PC-9 (cell line): Measurements from ENCODE around the gene DUSP10. TPM values are rescaled to one million over a fixed set of nuclear protein-coding genes. Genes with fewer than 3 reads are reported as not detected.

ENCODE experiments used
- BruUV-seq: library from RNA; stranded (reverse); fragments of 400-500 nt; replicated peaks from 2 replicates; lab custom pipeline; 2021; lab: Mats Ljungman, UMichigan
- CTCF ChIA-PET: fragments of 300-600 bp; sonication (Branson Sonifier 250); formaldehyde crosslinking; loops from one replicate; lab custom pipeline; 2022; ENCODE audit warnings: antibody characterized with exemption; lab: Charles Lee
- POLR2A ChIA-PET: fragments of 300-600 bp; sonication (Branson Sonifier 250); formaldehyde crosslinking; loops from one replicate; lab custom pipeline; 2022; ENCODE audit warnings: antibody characterized with exemption; ENCODE audit not compliant: unreplicated experiment; lab: Charles Lee
- DNase-seq, 2 experiments: peaks; one replicate each; pipeline versions ENCODE4 v3.0.0 to v3.0.0-alpha.2; 2015 to 2022; ENCODE audit warnings: mixed read lengths in 1 of 2
- H2AFZ ChIP-seq: fragments of 200-600 bp; sonication (generic); 2 replicates; pipeline ENCODE4 v1.8.1; 2017; ENCODE audit warnings: antibody characterized with exemption
- H3F3A ChIP-seq: fragments of 200-600 bp; sonication (generic); 2 replicates; pipeline ENCODE4 v1.8.1; 2017; ENCODE audit warnings: antibody characterized with exemption, mild to moderate bottlenecking, low read depth; ENCODE audit not compliant: insufficient read depth
- H3K27ac ChIP-seq: fragments of 200-600 bp; sonication (generic); 2 replicates; pipeline ENCODE4 v1.6.1; 2016; ENCODE audit warnings: mixed run types
- H3K27me3 ChIP-seq: fragments of 200-600 bp; sonication (generic); 2 replicates; pipeline ENCODE4 v1.6.1; 2016; ENCODE audit warnings: low read depth, mixed run types; ENCODE audit not compliant: insufficient read depth
- H3K36me3 ChIP-seq: fragments of 200-600 bp; sonication (generic); 2 replicates; pipeline ENCODE4 v1.6.1; 2016; ENCODE audit warnings: low read depth, mixed run types
- H3K4me1 ChIP-seq: fragments of 200-600 bp; sonication (generic); replicated peaks from 2 replicates; pipeline ENCODE4 v1.6.1; 2016; ENCODE audit warnings: mixed run types; ENCODE audit not compliant: insufficient read depth
- H3K4me2 ChIP-seq: fragments of 200-600 bp; sonication (generic); 2 replicates; pipeline ENCODE4 v1.6.1; 2017; ENCODE audit warnings: mixed run types
- H3K4me3 ChIP-seq: fragments of 200-600 bp; sonication (generic); 2 replicates; pipeline ENCODE4 v1.6.1; 2016; ENCODE audit warnings: mixed run types
- H3K79me2 ChIP-seq: fragments of 200-600 bp; sonication (generic); 2 replicates; pipeline ENCODE4 v1.6.1; 2017; ENCODE audit warnings: low read depth, mixed run types
- H3K9me2 ChIP-seq: fragments of 200-600 bp; sonication (generic); 2 replicates; pipeline ENCODE4 v1.8.1; 2017; ENCODE audit warnings: mild to moderate bottlenecking; ENCODE audit not compliant: insufficient read depth
- H3K9me3 ChIP-seq: fragments of 200-600 bp; sonication (generic); 2 replicates; pipeline ENCODE4 v1.8.1; 2016; ENCODE audit warnings: low read depth; ENCODE audit not compliant: insufficient read depth
- H4K20me1 ChIP-seq: fragments of 200-600 bp; sonication (generic); 2 replicates; pipeline ENCODE4 v1.8.1; 2017; ENCODE audit not compliant: insufficient read depth
- EZH2 ChIP-seq: fragments of 200-600 bp; sonication (generic); IDR thresholded peaks from 2 replicates; pipeline ENCODE4 v1.8.0; 2017; ENCODE audit warnings: antibody characterized with exemption, low read depth
- intact Hi-C: fragments of 100-400 bp; cut with micrococcal nuclease; formaldehyde crosslinking; loops from one replicate; pipeline ENCODE4 v1.10.0; 2022; ENCODE audit not compliant: unreplicated experiment
- total RNA-seq: library from RNA; stranded (reverse); gene quantifications from 2 replicates; pipeline ENCODE4 v1.2.3, GENCODE V29; 2021
- TF ChIP-seq, protein P1 (sequence below): fragments of 200-600 bp; sonication (generic); conservative IDR thresholded peaks from 2 replicates; pipeline ENCODE4 v1.6.1; 2017; ENCODE audit warnings: mixed run types, antibody characterized with exemption, mild to moderate bottlenecking, moderate library complexity

DUSP10 gene
- total RNA-seq, 1 experiment from 2014 or later: 7.0 TPM

- BruUV-seq: no TSS peak
Observed at GRCh38 chr1:221759436-221759835, 17.5 kb upstream of the DUSP10 start.

GRCh38 chr1:221758455-221758854, 16.6 kb upstream of the DUSP10 start:
- intact Hi-C loops: loop anchor here (5.0 kb wide), 1 partner anchor 44 kb away; no protein-coding TSS in a partner anchor
- Histone ChIP-seq H3K36me3 (no peaks in the 10 kb centered on the region), H3K4me2 (no peak overlapping the region), H3K79me2 (no peaks in the 10 kb centered on the region), H3K27ac (no peak overlapping the region), H3K4me1 (no peaks in the 10 kb centered on the region), H3K9me2 (no peaks in the 10 kb centered on the region), H3F3A (no peaks in the 10 kb centered on the region), H3K4me3 (no peak overlapping the region), H2AFZ (no peak overlapping the region), H4K20me1 (no peaks in the 10 kb centered on the region), H3K27me3 (no peaks in the 10 kb centered on the region), H3K9me3 (no peaks in the 10 kb centered on the region)
- ChIA-PET CTCF (no interaction called here), POLR2A (interaction anchor here (0.6 to 0.7 kb wide), 2 partner anchors 16 to 17 kb away, joined by 3 to 4 read pairs; no protein-coding TSS in a partner anchor)
- DNase-seq: no peak
- BruUV-seq: no TSS peak
- TF ChIP-seq EZH2: no peak

More at GRCh38 chr1:221759436-221759835, 17.5 kb upstream of the DUSP10 start:
- intact Hi-C loops: loop anchor here (5.0 kb wide), 1 partner anchor 43 kb away; no protein-coding TSS in a partner anchor
- H3K4me1 ChIP-seq: no peaks in the 10 kb centered on the region
- TF ChIP-seq, protein P1, sequence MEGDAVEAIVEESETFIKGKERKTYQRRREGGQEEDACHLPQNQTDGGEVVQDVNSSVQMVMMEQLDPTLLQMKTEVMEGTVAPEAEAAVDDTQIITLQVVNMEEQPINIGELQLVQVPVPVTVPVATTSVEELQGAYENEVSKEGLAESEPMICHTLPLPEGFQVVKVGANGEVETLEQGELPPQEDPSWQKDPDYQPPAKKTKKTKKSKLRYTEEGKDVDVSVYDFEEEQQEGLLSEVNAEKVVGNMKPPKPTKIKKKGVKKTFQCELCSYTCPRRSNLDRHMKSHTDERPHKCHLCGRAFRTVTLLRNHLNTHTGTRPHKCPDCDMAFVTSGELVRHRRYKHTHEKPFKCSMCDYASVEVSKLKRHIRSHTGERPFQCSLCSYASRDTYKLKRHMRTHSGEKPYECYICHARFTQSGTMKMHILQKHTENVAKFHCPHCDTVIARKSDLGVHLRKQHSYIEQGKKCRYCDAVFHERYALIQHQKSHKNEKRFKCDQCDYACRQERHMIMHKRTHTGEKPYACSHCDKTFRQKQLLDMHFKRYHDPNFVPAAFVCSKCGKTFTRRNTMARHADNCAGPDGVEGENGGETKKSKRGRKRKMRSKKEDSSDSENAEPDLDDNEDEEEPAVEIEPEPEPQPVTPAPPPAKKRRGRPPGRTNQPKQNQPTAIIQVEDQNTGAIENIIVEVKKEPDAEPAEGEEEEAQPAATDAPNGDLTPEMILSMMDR: no peak
- TF ChIP-seq EZH2: no peak
- no peaks in the 10 kb centered on the region for H3K36me3 ChIP-seq
- no peaks in the 10 kb centered on the region for H4K20me1 ChIP-seq
- H3K4me2 ChIP-seq: no peak overlapping the region
- no peak overlapping the region for H2AFZ ChIP-seq
- H3K79me2 ChIP-seq: no peaks in the 10 kb centered on the region
- DNase-seq: no peak
- H3K27me3 ChIP-seq: no peaks in the 10 kb centered on the region
- no peaks in the 10 kb centered on the region for H3K9me2 ChIP-seq
- H3K4me3 ChIP-seq: no peak overlapping the region
- ChIA-PET CTCF (no interaction called here), POLR2A (no interaction called here)
- H3K27ac ChIP-seq: no peak overlapping the region
- H3K9me3 ChIP-seq: no peaks in the 10 kb centered on the region
- no peaks in the 10 kb centered on the region for H3F3A ChIP-seq

DNA sequence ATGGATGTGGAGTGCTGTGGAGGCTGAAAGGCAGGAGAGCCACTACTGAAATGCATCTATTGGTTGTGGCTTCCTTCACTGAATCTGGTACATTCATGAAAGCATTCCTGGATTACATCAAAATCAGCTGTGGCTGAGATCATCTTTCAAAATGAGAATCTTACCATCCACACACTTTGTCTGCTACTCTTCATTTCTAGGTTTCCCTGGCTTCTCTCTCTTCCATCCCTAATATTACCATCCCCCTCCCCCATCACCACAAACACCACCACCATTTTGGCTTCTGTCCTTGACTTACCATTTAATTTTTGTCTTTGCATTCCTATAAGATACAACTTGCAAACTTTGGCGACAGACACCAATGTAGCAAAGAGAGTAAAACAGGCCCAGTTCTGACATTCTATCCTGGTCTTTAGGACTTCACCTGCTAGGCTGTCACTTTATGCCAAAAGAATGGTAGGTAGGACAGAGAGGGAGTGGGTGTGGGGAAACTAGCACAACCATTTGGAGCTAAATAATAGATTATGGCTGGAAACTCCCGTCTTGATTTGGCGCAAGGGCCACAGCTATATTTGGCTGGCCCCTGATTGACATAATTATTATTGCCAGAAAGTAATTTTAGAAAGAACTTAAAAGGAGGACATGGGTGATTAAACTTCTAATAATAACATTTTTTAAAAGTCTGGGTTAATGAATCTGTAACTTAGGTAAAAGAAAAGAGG, 15.1 kb upstream of the DUSP10 start:
- Histone ChIP-seq H3F3A (no peaks in the 10 kb centered on the region), H3K27ac (no peak overlapping the region), H3K79me2 (no peaks in the 10 kb centered on the region), H3K27me3 (no peaks in the 10 kb centered on the region), H3K4me3 (no peak overlapping the region), H3K36me3 (no peaks in the 10 kb centered on the region), H2AFZ (no peak overlapping the region), H4K20me1 (no peaks in the 10 kb centered on the region), H3K4me2 (no peak overlapping the region), H3K9me3 (no peaks in the 10 kb centered on the region), H3K4me1 (no peaks in the 10 kb centered on the region), H3K9me2 (no peaks in the 10 kb centered on the region)
- no TSS peak for BruUV-seq
- DNase-seq: no peak
- ChIA-PET POLR2A (interaction anchor here (0.6 kb wide), 2 partner anchors 290 to 768 kb away, joined by 3 read pairs; no protein-coding TSS in a partner anchor), CTCF (interaction anchor here (0.7 kb wide), 1 partner anchor 1357 kb away, joined by 3 read pairs; no protein-coding TSS in a partner anchor)
- TF ChIP-seq EZH2: no peak
- TF ChIP-seq, protein P1: no peak
- intact Hi-C loops: loop anchor here (5.0 kb wide), 1 partner anchor 45 kb away; no protein-coding TSS in a partner anchor
